Ovary (tissue), 9 donors: ENCODE data around the gene UCKL1. TPM values are rescaled to one million over a fixed set of nuclear protein-coding genes. Genes with fewer than 3 reads are reported as not detected.

Experiments
- DNase-seq, 5 donors: peaks; one replicate each; pipeline ENCODE4 v3.0.0-alpha.2; 2019 to 2020
- H3K27ac ChIP-seq, 2 donors: fragments of 200-600 bp; one replicate each; pipeline versions ENCODE4 v1.5.1 to v1.8.0; 2019 to 2022
- H3K27me3 ChIP-seq: fragments of 200-600 bp; one replicate; pipeline ENCODE4 v1.8.0; 2022
- H3K36me3 ChIP-seq: fragments of 200-600 bp; sonication (generic); one replicate; pipeline ENCODE4 v1.5.1; 2019
- H3K4me1 ChIP-seq: one replicate; pipeline ENCODE4 v1.8.1; 2013; ENCODE audit warnings: mild to moderate bottlenecking, moderate library complexity; ENCODE audit not compliant: insufficient read depth
- H3K4me3 ChIP-seq: fragments of 200-600 bp; sonication (generic); one replicate; pipeline ENCODE4 v1.5.1; 2017
- H3K9me3 ChIP-seq, 2 donors: fragments of 200-600 bp in 1 of 2; sonication (generic) in 1 of 2; one replicate each; pipeline versions ENCODE4 v1.5.1 to v1.8.1; 2013 to 2019; ENCODE audit warnings: mild to moderate bottlenecking in 1 of 2, moderate library complexity in 1 of 2
- EP300 ChIP-seq: sonication (generic); formaldehyde crosslinking; IDR thresholded peaks from one replicate; pipeline ENCODE4 v1.6.1; 2017; ENCODE audit warnings: antibody characterized with exemption
- POLR2A ChIP-seq: fragments of 450-650 bp; IDR thresholded peaks from one replicate; pipeline ENCODE4 v1.6.1; 2017; ENCODE audit warnings: antibody characterized with exemption, mild to moderate bottlenecking, moderate library complexity
- WGBS, 3 donors: extraction: QIAGEN DNeasy Blood & Tissue Kit in 1 of 3; methylation state at CpG; one replicate each; pipeline versions ENCODE4 v1.1.5 to v1.1.7; 2013 to 2017; 5-methylcytosine and 5-hydroxymethylcytosine counted together
- intact Hi-C, 4 donors: fragments of 100-400 bp; cut with DNase I; formaldehyde crosslinking; loops; one replicate each; pipeline versions ENCODE4 v1.11.0 to v1.15.1; 2022 to 2023
- polyA plus RNA-seq, 2 donors: library from polyadenylated mRNA; stranded (reverse); fragments of 200-250 nt in 1 of 2; fragments of 350-450 nt in 1 of 2; fragmentation: Illumina TruSeq in 1 of 2; extraction: RNeasy Lipid Tissue Mini Kit (QIAGEN cat#74804) in 1 of 2; gene quantifications; one replicate each; pipeline ENCODE4 v1.2.3, GENCODE V29; 2013 to 2014
- total RNA-seq, 7 donors: library from RNA; depleted of rRNA in 2 of 7; stranded (reverse); fragments of >200 nt in 2 of 7; fragmentation: NEBNext Ultra II Directional in 3 of 7; extraction: Animal tissue kit (Norgen Biotek cat#: 25700) in 3 of 7; gene quantifications; one replicate each; pipeline versions ENCODE4 v1.1.0 to v1.2.4, GENCODE V29; 2016 to 2023
- TF ChIP-seq, protein P1 (sequence below), 3 donors: fragments of 450-650 bp in 2 of 3; fragments of 200-600 bp in 1 of 3; IDR thresholded peaks; one replicate each; pipeline versions ENCODE4 v1.5.1 to v1.8.0; 2016 to 2022; ENCODE audit warnings: antibody characterized with exemption in 3 of 3, mild to moderate bottlenecking in 1 of 3
- donor health status: DM: no; HTN: no; CAD: no; lungs with moderate emphysema.
- donor health status: DM: no; HTN: no; CAD: no.
- donor health status: Bipolar disorder and iron deficiency.
- donor health status: DM: yes; HTN: yes; CAD: no.
- donor health status: DM: no; HTN: no; CAD: no.
- donor health status: DM: yes; HTN: yes; CAD: no.

UCKL1 gene
- total and polyA plus RNA-seq, 9 donors: 6.6 to 58.6 (median 47.0) TPM

DNA sequence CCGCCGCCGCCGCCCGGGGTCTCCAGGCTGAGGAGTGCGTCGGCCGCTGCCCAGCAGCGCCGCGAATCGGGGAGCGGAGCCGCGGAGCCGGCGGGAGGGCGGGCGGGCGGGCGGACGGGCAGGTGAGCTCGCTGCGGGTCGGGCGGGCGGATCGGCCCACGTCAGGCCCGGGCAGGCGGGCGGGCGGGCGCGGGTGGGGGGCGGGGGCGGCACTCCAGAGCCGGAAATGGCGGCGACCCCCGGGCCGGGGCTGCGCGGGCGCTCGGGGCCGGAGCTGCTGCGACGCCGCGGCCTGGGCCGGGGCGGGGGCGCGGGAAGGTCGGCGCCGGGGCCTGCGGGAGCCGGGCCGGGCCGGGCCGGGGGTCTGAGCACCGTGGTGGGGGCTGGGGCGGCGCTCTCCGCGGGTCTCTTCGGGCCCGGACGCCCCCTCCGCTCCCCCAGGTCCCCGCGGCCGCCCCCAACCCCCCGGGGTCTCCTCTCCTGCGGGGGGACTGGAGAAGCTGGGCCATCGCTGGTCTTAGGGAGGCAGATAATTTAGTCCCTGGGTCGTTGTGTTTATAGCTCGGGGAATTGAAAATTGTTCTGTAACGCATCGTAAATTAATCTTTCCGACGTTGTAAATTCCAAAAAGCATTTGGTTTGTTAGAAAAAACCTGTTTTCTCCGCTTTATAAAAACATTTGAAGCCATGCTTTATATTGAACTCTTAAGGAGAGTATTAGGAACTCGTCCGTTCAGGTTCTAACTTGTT, 60.8 kb downstream of the UCKL1 start:
- H3K27ac ChIP-seq: peak overlapping the region; percentile 38 to 39
- no peaks in the 10 kb centered on the region for H3K9me3 ChIP-seq
- peak overlapping the region; percentile 69 for H3K4me3 ChIP-seq
- intact Hi-C loops: no loop called here
- peaks cover 10% of the 10 kb centered on the region for H3K4me1 ChIP-seq
- TF ChIP-seq POLR2A (no peak), EP300 (no peak)
- TF ChIP-seq, protein P1, sequence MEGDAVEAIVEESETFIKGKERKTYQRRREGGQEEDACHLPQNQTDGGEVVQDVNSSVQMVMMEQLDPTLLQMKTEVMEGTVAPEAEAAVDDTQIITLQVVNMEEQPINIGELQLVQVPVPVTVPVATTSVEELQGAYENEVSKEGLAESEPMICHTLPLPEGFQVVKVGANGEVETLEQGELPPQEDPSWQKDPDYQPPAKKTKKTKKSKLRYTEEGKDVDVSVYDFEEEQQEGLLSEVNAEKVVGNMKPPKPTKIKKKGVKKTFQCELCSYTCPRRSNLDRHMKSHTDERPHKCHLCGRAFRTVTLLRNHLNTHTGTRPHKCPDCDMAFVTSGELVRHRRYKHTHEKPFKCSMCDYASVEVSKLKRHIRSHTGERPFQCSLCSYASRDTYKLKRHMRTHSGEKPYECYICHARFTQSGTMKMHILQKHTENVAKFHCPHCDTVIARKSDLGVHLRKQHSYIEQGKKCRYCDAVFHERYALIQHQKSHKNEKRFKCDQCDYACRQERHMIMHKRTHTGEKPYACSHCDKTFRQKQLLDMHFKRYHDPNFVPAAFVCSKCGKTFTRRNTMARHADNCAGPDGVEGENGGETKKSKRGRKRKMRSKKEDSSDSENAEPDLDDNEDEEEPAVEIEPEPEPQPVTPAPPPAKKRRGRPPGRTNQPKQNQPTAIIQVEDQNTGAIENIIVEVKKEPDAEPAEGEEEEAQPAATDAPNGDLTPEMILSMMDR (IDR thresholded peaks at IDR 0.05): no peak
- H3K27me3 ChIP-seq: no peaks in the 10 kb centered on the region
- WGBS, 3 donors: 0 to 3% (median 1%) methylated on average over 20 to 76 of the region's 87 CpGs
- no peaks in the 10 kb centered on the region for H3K36me3 ChIP-seq
- peak in 2 of 5 donors; percentile 41 to 44 for DNase-seq

GRCh38 chr20:63894358-63895201, 61.6 kb downstream of the UCKL1 start, which contains the start of gene DNAJC5:
Gene DNAJC5, plus strand, starts transcription at chr20:63895126. Its CDS starts 33,220 bp downstream, at chr20:63928346.
- peak within 1 kb of the TSS; percentile 38 to 39 for H3K27ac ChIP-seq
- H3K27me3 ChIP-seq: no peaks in the 10 kb centered on the region
- peaks cover 10% of the 10 kb centered on the region for H3K4me1 ChIP-seq
- TF ChIP-seq POLR2A: peak; percentile 17
- TF ChIP-seq, protein P1 (IDR thresholded peaks at IDR 0.05): no peak
- 1% methylated on average over 61 to 82 of the region's 82 CpGs for WGBS, 3 donors
- intact Hi-C loops: no loop called here
- DNase-seq: peak; percentile 95 to 98 (median 96)
- H3K36me3 ChIP-seq: no peaks in the 10 kb centered on the region
- peak within 1 kb of the TSS; percentile 69 for H3K4me3 ChIP-seq
- H3K9me3 ChIP-seq: no peaks in the 10 kb centered on the region

- peaks cover 10% of the 10 kb centered on the region for H3K4me1 ChIP-seq
- intact Hi-C loops: no loop called here
- 11 to 19% (median 13%) methylated on average over 6 of the region's 6 CpGs for WGBS, 3 donors
- H3K9me3 ChIP-seq: no peaks in the 10 kb centered on the region
- TF ChIP-seq POLR2A: no peak
- no peak for TF ChIP-seq EP300
- TF ChIP-seq, protein P1 (IDR thresholded peaks at IDR 0.05): no peak
- no peaks in the 10 kb centered on the region for H3K36me3 ChIP-seq
- H3K4me3 ChIP-seq: no peak overlapping the region
- H3K27me3 ChIP-seq: no peaks in the 10 kb centered on the region
- H3K27ac ChIP-seq: no peak overlapping the region
- no peak for DNase-seq
Observed at GRCh38 chr20:63893999-63894357, 62.2 kb downstream of the UCKL1 start.

GRCh38 chr20:63892402-63892801, 63.8 kb downstream of the UCKL1 start:
- TF ChIP-seq, protein P1 (IDR thresholded peaks at IDR 0.05): no peak
- TF ChIP-seq POLR2A: no peak
- no peak for TF ChIP-seq EP300
- intact Hi-C loops: no loop called here
- Histone ChIP-seq H3K4me3 (no peak overlapping the region), H3K27ac (no peak overlapping the region), H3K27me3 (no peaks in the 10 kb centered on the region), H3K4me1 (peaks cover 10% of the 10 kb centered on the region), H3K9me3 (no peaks in the 10 kb centered on the region), H3K36me3 (no peaks in the 10 kb centered on the region)
- 76 to 83% (median 81%) methylated on average over 7 of the region's 7 CpGs for WGBS, 3 donors
- DNase-seq: no peak
